Mucosa of rectum (tissue), 2 donors: ENCODE measurements around the gene CCDC61.

Experiments used
- H3K27ac ChIP-seq, 2 donors: one replicate each; pipeline ENCODE4 v1.7.0; 2013; ENCODE audit warnings: inconsistent platforms in 2 of 2, low read depth in 2 of 2, low read length in 2 of 2
- H3K27me3 ChIP-seq, 2 donors: one replicate each; pipeline ENCODE4 v1.7.0; 2013; ENCODE audit warnings: low read length in 2 of 2; ENCODE audit not compliant: control insufficient read depth in 2 of 2, insufficient read depth in 2 of 2
- H3K36me3 ChIP-seq, 2 donors: one replicate each; pipeline ENCODE4 v1.7.0; 2013; ENCODE audit warnings: low read length in 2 of 2; ENCODE audit not compliant: control insufficient read depth in 2 of 2, insufficient read depth in 2 of 2
- H3K4me1 ChIP-seq, 2 donors: one replicate each; pipeline ENCODE4 v1.7.0; 2013; ENCODE audit warnings: low read length in 2 of 2, mild to moderate bottlenecking in 1 of 2; ENCODE audit not compliant: control insufficient read depth in 2 of 2, insufficient read depth in 2 of 2
- H3K4me3 ChIP-seq, 2 donors: one replicate each; pipeline ENCODE4 v1.7.0; 2013; ENCODE audit warnings: low read length in 2 of 2
- H3K9ac ChIP-seq, 2 donors: one replicate each; pipeline ENCODE4 v1.7.0; 2013; ENCODE audit warnings: low read length in 2 of 2, low read depth in 1 of 2, mild to moderate bottlenecking in 1 of 2
- H3K9me3 ChIP-seq, 2 donors: one replicate each; pipeline ENCODE4 v1.7.0; 2013; ENCODE audit warnings: low read length in 2 of 2; ENCODE audit not compliant: control insufficient read depth in 2 of 2
- donor health status: healthy.
- donor health status: Normal muscosa, but diverticular disease.

CCDC61 gene

DNA sequence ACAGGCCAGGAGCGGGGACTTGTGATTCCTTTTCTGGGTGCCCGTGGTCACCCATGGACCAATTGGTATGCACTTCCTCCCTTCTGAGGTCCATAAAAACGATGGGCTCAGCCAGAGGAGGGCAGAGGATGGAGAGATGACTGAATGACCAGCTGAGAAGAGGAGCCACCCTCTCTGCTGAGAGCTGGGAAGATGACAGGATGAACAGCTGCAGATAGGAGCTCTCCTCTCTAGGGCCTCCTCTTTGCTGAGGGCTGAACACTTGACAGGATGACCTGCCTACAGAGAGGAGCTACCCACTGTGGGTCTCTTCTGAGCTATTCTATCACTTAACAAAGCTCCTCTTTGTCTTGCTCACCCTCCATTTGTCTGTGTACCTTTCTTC, 41.5 kb downstream of the CCDC61 start:
- Histone ChIP-seq H3K4me1 (no peaks in the 10 kb centered on the region), H3K36me3 (no peaks in the 10 kb centered on the region), H3K9me3 (no peaks in the 10 kb centered on the region), H3K4me3 (no peak overlapping the region), H3K27me3 (peaks cover 0 to 5% of the 10 kb centered on the region in 2 donors), H3K27ac (no peak overlapping the region), H3K9ac (no peak overlapping the region)

DNA sequence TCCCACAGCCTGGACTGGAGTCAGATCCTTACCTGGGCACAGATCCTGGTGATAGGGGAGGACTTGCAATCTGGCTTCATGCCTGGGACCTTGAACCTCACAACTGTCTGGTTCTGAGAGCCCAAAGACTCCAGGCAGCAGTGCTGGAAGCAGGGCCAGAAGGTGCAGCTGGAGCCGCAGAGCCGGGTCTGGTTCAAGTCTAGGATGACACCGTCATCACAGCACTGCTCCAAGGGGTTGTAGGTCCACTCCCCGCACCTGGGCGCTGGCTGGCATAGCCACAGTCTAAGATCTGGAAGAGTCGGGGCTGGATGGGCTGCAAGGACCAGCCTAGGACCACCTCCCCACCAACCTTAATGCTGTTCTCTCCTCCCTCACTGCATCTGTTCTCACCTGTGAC, 44.9 kb downstream of the CCDC61 start:
- no peak overlapping the region for H3K27ac ChIP-seq
- no peaks in the 10 kb centered on the region for H3K36me3 ChIP-seq
- no peak overlapping the region for H3K9ac ChIP-seq
- no peak overlapping the region for H3K4me3 ChIP-seq
- no peaks in the 10 kb centered on the region for H3K4me1 ChIP-seq
- peaks cover 5 to 6% of the 10 kb centered on the region in 2 donors for H3K27me3 ChIP-seq
- no peaks in the 10 kb centered on the region for H3K9me3 ChIP-seq

DNA sequence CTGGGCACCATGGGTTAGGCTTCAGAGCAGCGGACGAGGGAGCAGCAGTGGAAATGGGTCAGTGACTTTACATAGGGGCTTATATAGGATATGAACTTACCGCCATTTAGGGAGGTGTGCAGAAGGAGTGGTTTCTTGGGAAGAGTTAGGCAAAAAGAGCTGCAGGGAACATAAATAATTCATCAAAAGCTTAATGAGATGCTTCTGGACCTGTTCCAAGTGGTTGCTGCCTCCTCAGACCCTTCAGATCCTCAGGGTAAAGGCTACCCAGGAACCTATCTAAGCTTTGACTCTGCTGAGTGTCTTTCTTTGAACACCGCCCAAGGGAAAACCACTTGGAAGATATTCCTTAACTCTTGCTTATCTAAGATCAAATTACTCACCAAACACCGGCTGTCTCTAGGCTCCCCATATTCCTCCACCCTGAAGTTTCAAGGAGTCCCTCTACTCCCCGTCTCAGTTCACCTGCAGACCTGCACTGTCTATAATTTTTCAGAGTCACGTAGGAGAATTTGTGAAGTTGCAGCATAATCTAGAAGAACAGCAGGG, 45.8 kb downstream of the CCDC61 start, which contains the start of gene IGFL4:
Gene IGFL4, minus strand, starts transcription at position 51 of the 549 bp plus-strand sequence. Its CDS starts 40 bp downstream, at position 11.
- Histone ChIP-seq H3K36me3 (no peaks in the 10 kb centered on the region), H3K4me1 (no peaks in the 10 kb centered on the region), H3K27ac (no peak within 1 kb of the TSS), H3K27me3 (peaks cover 5 to 6% of the 10 kb centered on the region in 2 donors), H3K9ac (no peak within 1 kb of the TSS), H3K4me3 (no peak within 1 kb of the TSS), H3K9me3 (no peaks in the 10 kb centered on the region)

DNA sequence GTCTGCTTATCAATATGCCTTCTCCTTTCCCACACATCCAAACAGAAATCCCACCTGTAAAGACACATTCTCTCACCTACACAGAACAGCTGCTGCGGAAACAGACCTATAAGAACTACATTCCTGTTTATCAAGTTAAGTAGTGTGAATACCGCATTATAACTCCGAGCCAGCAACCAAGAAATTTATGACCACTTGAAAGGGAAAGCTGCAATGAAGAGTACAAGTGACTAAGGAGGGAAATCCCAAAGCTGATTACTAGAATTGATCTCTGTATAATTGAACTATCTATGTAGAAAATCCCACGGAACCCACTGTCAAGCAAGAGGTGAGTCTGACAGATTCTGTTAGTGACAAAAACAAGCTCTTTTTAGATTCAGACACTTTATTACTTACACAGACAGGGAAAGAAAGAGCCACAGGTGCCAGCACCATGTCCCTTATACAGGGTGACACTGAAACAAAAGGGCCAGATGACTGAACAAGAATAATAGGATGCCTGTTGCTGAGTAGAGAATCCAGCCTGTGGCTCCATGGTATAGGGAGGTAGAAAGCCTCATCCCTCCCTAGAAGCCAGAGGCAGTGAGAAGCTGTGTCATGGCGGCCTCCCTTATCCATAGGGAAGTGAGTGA, 47.1 kb downstream of the CCDC61 start:
- no peaks in the 10 kb centered on the region for H3K4me1 ChIP-seq
- no peak overlapping the region for H3K27ac ChIP-seq
- H3K36me3 ChIP-seq = no peaks in the 10 kb centered on the region
- no peak overlapping the region for H3K4me3 ChIP-seq
- no peak overlapping the region for H3K9ac ChIP-seq
- peaks cover 5 to 6% of the 10 kb centered on the region in 2 donors for H3K27me3 ChIP-seq
- H3K9me3 ChIP-seq = no peaks in the 10 kb centered on the region

DNA sequence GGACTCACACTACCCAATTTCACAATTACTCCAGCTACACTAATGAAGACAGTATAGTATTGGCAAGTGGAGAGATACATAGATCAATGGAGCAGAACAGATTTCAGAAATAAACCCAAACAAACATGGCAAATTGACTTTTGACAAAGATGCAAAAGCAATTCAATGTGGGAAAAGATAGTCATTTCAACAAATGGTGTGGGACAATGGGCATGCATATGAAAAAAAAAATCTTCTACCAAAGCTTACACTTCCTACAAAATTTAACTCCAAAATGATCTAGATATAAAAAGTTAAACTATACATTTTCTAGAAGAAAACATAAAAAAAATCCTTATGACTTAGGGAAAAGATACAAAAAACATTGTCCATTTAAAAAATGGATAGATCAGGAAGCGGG, 48.3 kb downstream of the CCDC61 start:
- no peaks in the 10 kb centered on the region for H3K36me3 ChIP-seq
- H3K9ac ChIP-seq = no peak overlapping the region
- no peaks in the 10 kb centered on the region for H3K4me1 ChIP-seq
- H3K9me3 ChIP-seq = no peaks in the 10 kb centered on the region
- H3K27ac ChIP-seq = no peak overlapping the region
- no peak overlapping the region for H3K4me3 ChIP-seq
- peaks cover 5 to 6% of the 10 kb centered on the region in 2 donors for H3K27me3 ChIP-seq

DNA sequence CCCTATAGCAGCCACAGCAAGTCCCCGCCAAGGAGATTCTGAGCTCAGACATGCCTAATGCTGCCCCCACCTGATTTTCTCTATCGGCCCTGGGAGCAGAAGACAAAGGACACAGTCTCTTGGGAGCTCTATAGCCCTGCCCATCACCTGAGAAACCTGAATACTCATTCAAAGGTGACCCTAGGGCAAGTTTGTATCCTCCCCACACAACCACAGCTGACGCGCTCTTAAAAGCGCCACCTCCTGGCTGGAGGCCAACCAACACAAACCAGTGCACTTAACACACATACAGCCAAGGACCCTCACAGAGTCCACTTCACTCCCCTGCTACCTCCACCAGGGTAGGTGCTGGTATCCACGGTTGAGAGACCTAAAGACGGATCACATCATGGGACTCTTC, 54.3 kb downstream of the CCDC61 start:
- H3K9me3 ChIP-seq = no peaks in the 10 kb centered on the region
- H3K27ac ChIP-seq = no peak overlapping the region
- no peaks in the 10 kb centered on the region for H3K27me3 ChIP-seq

DNA sequence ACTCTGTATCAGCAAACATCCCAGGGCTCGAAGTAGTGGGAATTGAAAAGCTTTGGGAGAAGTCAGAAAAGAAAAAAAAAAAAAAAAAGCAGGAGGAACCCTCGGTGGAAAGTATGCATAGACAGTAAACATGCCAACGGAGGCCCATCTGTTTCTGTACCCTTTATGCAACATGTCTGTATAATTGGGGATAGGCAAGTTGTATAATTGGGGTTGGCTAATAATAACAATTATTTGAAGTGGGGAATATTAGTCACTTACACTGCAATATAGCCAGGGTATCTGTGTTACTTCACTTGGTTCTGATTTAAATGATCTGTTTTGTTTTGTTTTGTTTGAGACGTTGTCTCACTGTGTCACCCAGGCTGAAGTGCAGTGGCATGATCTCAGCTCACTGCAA, 57.6 kb downstream of the CCDC61 start:
- no peaks in the 10 kb centered on the region for H3K36me3 ChIP-seq
- H3K4me1 ChIP-seq = no peaks in the 10 kb centered on the region
- H3K9ac ChIP-seq = no peak overlapping the region
- H3K27ac ChIP-seq = no peak overlapping the region
- no peaks in the 10 kb centered on the region for H3K9me3 ChIP-seq
- peaks cover 4% of the 10 kb centered on the region in 2 donors for H3K27me3 ChIP-seq
- H3K4me3 ChIP-seq = no peak overlapping the region

More for the DNA sequence above, 54.3 kb downstream of the CCDC61 start:
- H3K4me1 ChIP-seq = no peaks in the 10 kb centered on the region
- no peak overlapping the region for H3K4me3 ChIP-seq
- no peak overlapping the region for H3K9ac ChIP-seq
- H3K36me3 ChIP-seq = no peaks in the 10 kb centered on the region

DNA sequence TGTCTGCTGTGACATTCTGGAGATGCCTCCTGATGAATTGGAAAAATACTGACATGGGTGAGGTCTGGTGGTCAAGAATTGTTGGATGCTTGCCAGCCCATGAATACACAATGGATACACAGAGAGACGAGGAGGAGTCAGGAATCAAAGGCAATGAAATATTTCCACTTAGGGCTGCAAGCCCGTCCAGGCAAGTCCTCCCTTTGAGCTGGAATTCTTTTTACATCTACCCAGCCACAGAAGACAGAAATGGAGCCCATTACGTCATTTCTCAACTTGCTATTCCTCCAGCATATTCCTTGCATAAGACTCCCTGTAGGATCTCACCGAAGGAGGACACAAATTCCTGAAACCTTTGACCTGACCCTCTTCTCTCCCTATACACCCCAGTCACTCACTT, 61.3 kb downstream of the CCDC61 start:
- no peaks in the 10 kb centered on the region for H3K36me3 ChIP-seq
- no peak overlapping the region for H3K27ac ChIP-seq
- no peak overlapping the region for H3K9ac ChIP-seq
- H3K27me3 ChIP-seq = peaks cover 4% of the 10 kb centered on the region in 2 donors
- H3K4me3 ChIP-seq = no peak overlapping the region
- no peaks in the 10 kb centered on the region for H3K4me1 ChIP-seq
- no peaks in the 10 kb centered on the region for H3K9me3 ChIP-seq

DNA sequence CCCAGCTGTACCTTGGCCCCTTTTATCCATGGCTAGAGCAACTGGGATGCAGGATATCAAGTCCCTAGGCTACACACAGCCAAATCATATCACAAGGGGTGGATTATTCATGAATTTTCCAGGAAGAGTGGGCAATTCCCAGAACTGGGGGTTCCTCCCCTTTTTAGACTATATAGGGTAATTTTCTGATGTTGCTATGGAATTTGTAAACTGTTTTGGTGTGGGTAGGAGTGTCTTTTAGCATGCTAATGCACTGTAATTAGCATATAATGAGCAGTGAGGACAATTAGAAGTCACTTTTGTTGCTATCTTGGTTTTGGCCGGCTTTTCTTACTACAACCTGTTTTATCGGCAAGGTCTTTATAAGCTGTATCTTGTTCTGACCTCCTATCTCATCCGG, 63.5 kb downstream of the CCDC61 start:
- no peaks in the 10 kb centered on the region for H3K36me3 ChIP-seq
- H3K27ac ChIP-seq = no peak overlapping the region
- H3K9ac ChIP-seq = no peak overlapping the region
- no peak overlapping the region for H3K4me3 ChIP-seq
- peaks cover 4% of the 10 kb centered on the region in 2 donors for H3K27me3 ChIP-seq
- no peaks in the 10 kb centered on the region for H3K9me3 ChIP-seq
- no peaks in the 10 kb centered on the region for H3K4me1 ChIP-seq

DNA sequence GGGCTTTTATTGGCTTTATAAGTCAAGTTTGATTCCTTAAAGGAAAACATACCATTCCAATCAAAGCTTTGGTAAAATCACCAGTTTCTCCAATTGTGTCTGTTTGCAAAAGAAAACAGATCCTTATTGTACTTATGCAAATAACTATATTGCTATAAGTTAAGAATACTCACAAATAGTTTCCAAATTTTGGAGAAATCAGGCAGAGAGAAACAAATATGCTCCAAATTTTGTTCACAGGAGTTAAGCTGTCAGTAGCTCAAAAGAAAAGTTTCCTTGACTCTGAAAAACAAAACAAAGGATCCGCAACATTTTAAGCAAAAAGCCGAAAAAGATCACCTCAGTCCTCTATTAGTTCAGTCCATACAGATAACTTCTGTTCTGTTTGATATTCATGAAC, 64.7 kb downstream of the CCDC61 start:
- no peak overlapping the region for H3K4me3 ChIP-seq
- H3K4me1 ChIP-seq = no peaks in the 10 kb centered on the region
- H3K27me3 ChIP-seq = peaks cover 4% of the 10 kb centered on the region in 2 donors
- no peaks in the 10 kb centered on the region for H3K9me3 ChIP-seq
- no peaks in the 10 kb centered on the region for H3K36me3 ChIP-seq
- no peak overlapping the region for H3K9ac ChIP-seq
- no peak overlapping the region for H3K27ac ChIP-seq
